Measurements from ENCODE around the gene ARHGAP15. TPM values are rescaled to one million over a fixed set of nuclear protein-coding genes. Genes with fewer than 3 reads are reported as not detected.
A peak's percentile ranks its signal among the peaks of the same experiment; 100 is the strongest.

The ARHGAP15 gene
- total RNA-seq, 8 experiments from 2014 or later = 0.29 to 1.3 (median 0.51) TPM; not detected in 2

DNA sequence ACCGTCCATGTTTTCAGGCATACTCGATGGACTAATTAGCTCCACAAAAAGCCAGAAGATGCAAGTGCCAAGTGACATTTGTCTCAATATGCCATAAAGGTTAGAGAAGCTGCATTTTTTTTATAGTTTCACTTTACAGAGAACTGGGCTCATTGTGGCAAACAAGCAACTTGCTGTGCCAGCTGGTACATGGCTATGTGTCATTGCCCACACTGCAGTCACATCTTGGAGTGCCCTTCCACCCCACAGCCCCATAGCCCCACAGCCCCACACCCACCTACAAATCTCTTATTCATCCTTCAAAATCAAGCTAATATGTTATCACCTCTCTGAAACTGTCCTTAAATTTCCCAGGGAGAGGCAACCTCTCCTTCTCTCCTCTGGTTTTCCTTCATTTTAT is 451.9 kb downstream of the ARHGAP15 start:
- ATAC-seq (replicated peaks in 6 of 8) = no peak
- WGBS, 10 experiments = 30 to 100% (median 84%) methylated on average over 1 to 2 of the region's 2 CpGs; no CpG with 5 or more reads in 4 of the 10 experiments

DNA sequence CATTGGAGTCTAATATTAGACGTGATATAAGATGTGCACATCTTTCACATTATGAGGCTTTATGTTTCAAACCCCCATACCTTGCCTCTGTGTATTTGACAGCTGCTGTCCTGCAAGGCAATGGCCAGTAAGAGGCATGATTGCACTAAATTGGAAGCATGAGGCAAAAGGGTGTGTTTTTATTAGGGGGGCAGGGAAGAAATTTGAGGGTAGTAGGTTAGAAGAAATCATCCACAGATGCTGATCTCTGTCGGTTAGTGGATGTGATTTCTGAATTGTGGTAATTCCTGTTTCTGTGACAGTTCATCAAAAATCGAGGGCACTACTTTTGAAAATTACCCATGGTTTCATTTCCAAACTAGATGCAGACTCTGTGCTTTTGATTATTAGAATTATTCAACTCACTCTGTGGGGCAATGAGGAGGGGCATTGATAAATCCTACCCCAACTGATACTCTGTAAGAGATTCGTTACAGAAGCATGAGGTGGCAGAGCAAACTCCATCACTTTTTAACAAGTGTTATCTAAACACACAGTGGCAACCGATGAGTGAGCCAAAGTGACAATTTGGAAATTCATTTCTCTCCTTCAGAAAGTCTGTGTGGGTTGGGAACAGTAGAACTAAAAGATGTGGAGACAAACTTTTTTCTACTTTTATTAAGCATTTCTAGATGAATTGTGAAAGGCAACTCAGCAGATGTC is 453.0 kb downstream of the ARHGAP15 start:
- no peaks in the 10 kb centered on the region for H3K4me1 ChIP-seq (replicated peaks in 1 of 2)
- peak in 2 of 8 experiments; percentile 61 to 70 for ATAC-seq (replicated peaks in 6 of 8)
- in situ Hi-C loops (cut with MboI; ENCODE audit: low pct_unique_long_range_greater_than_20kb in 2 of 9, low sequenced_read_pairs in 9 of 9, unreplicated experiment in 9 of 9) = loop anchor here in 1 of 9 experiments (25.0 kb wide), 1 partner anchor 230 kb away; no protein-coding TSS in a partner anchor
- no peak overlapping the region for H3K4me3 ChIP-seq
- WGBS, 10 experiments = 12 to 90% (median 75%) methylated on average over 2 to 5 of the region's 5 CpGs; no CpG with 5 or more reads in 2 of the 10 experiments
- H3K27ac ChIP-seq = no peak overlapping the region

More for the DNA sequence above, 451.9 kb downstream of the ARHGAP15 start:
- in situ Hi-C loops (cut with MboI; ENCODE audit: low pct_unique_long_range_greater_than_20kb in 2 of 9, low sequenced_read_pairs in 9 of 9, unreplicated experiment in 9 of 9) = loop anchor here in 1 of 9 experiments (25.0 kb wide), 1 partner anchor 231 kb away; no protein-coding TSS in a partner anchor
- Histone ChIP-seq H3K27ac (no peak overlapping the region), H3K4me3 (no peak overlapping the region), H3K4me1 (replicated peaks in 1 of 2) (no peaks in the 10 kb centered on the region)

DNA sequence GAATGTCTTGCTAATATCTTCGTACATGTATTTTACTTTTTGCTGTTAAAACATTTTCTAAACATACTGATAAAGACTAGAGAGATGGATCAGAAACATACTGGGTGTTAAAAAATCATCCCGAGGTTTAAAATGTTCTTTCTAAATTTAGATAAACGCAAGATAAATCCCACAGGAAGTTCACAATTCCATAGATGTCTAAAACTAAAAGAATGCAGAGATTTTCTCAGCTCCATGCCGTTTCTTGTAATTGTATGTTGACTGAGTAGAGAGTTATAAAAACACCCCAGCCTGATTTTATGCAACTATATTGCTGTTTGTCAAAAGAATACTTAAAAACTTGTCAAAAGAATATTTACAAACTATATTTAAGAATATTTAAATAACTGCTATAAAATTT is 455.7 kb downstream of the ARHGAP15 start:
- Histone ChIP-seq H3K4me3 (no peak overlapping the region), H3K27ac (no peak overlapping the region), H3K4me1 (replicated peaks in 1 of 2) (no peaks in the 10 kb centered on the region)
- no peak for ATAC-seq (replicated peaks in 6 of 8)
- WGBS, 10 experiments = 28 to 100% (median 63%) methylated on average over 1 to 4 of the region's 4 CpGs; no CpG with 5 or more reads in 1 of the 10 experiments
- in situ Hi-C loops (cut with MboI; ENCODE audit: low pct_unique_long_range_greater_than_20kb in 2 of 9, low sequenced_read_pairs in 9 of 9, unreplicated experiment in 9 of 9) = loop anchor here in 1 of 9 experiments (25.0 kb wide), 1 partner anchor 227 kb away; no protein-coding TSS in a partner anchor

DNA sequence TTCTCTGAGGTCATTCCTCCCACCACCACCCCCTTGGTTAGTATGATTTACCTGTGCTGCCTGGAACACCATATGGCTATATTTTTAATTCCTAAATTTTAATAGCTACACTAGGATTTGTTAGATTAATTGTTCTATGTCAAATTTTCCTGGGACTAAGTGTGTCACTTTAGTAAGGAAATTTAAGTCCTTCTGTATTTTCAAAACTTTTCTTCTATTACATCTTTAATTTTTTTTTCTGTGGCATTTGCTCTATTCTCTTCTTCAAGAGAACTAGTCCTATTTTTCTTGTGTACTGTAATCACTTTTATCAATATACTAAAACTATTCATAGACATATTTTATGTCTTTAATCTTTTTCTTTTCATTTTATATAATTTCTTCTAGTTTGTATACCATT is 456.9 kb downstream of the ARHGAP15 start:
- no peak overlapping the region for H3K4me3 ChIP-seq
- H3K4me1 ChIP-seq (replicated peaks in 1 of 2) = no peaks in the 10 kb centered on the region
- in situ Hi-C loops (cut with MboI; ENCODE audit: low pct_unique_long_range_greater_than_20kb in 2 of 9, low sequenced_read_pairs in 9 of 9, unreplicated experiment in 9 of 9) = loop anchor here in 1 of 9 experiments (25.0 kb wide), 1 partner anchor 226 kb away; no protein-coding TSS in a partner anchor
- no peak for ATAC-seq (replicated peaks in 6 of 8)
- H3K27ac ChIP-seq = no peak overlapping the region

DNA sequence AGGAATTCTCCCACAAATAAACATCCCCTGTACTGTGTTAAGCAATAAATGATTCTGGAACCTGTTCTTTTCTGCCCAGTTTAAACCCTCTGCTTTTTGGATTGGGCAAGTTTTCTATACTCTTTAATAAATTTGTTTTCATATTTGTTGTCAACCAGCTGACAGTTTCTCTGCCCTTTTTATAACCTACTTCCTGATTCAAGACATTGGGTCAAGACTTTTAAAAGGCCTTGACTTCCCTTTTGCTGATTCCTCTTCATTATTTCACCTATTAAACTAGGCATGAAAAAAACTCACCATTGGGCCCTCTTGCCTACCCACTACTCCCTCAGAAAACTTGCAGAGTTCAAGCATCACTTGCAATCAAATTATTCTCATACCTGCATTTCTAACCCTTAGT is 459.5 kb downstream of the ARHGAP15 start:
- no peaks in the 10 kb centered on the region for H3K4me1 ChIP-seq (replicated peaks in 1 of 2)
- H3K4me3 ChIP-seq = no peak overlapping the region
- in situ Hi-C loops (cut with MboI; ENCODE audit: low pct_unique_long_range_greater_than_20kb in 2 of 9, low sequenced_read_pairs in 9 of 9, unreplicated experiment in 9 of 9) = loop anchor here in 1 of 9 experiments (25.0 kb wide), 1 partner anchor 224 kb away; no protein-coding TSS in a partner anchor
- ATAC-seq (replicated peaks in 6 of 8) = no peak
- H3K27ac ChIP-seq = no peak overlapping the region

DNA sequence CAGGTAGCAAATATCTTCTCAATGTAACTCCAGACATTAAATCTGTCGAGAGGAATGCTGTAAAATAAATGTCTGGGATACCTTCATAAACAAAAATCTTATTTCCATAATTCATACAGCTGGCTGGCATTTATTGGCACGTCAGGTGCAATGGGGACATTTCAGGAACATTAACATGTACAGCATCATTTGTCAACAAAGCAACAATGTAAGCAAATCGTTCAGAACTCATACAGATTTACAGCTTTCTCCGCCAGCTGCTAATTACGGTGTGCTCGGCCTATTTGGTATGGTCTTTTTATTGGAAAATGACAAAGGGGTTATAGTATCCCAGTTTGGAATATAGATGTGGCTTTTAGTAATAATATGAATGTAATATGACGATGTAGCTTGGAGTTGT is 464.9 kb downstream of the ARHGAP15 start:
- in situ Hi-C loops (cut with MboI; ENCODE audit: low pct_unique_long_range_greater_than_20kb in 2 of 9, low sequenced_read_pairs in 9 of 9, unreplicated experiment in 9 of 9) = loop anchor here in 1 of 9 experiments (25.0 kb wide), 1 partner anchor 218 kb away; no protein-coding TSS in a partner anchor
- Histone ChIP-seq H3K27ac (no peak overlapping the region), H3K4me1 (replicated peaks in 1 of 2) (peaks cover 0 to 8% of the 10 kb centered on the region in 2 donors), H3K4me3 (no peak overlapping the region)
- 49 to 100% (median 63%) methylated on average over 1 to 7 of the region's 7 CpGs for WGBS, 10 experiments
- peak in 3 of 8 experiments; percentile 12 to 80 (median 28) for ATAC-seq (replicated peaks in 6 of 8)

DNA sequence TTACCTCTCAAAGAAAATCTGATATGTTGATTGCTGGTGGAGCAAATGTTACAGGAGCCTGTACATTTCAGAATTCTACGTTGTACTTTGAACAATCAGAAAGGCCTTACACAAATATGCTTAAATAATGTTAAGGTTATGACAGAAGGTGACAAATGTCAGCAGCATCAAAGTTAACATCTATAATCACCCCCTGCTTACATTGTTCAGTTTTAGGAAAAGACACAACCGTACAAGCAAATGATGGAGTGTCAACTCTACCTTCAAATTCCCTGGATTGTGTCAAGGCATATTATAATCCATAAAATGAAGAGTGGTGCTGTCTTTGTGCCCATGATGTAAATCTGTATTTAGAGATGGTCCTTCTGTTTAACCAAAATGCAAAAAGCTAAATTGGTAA is 465.5 kb downstream of the ARHGAP15 start:
- no peak for ATAC-seq (replicated peaks in 6 of 8)

DNA sequence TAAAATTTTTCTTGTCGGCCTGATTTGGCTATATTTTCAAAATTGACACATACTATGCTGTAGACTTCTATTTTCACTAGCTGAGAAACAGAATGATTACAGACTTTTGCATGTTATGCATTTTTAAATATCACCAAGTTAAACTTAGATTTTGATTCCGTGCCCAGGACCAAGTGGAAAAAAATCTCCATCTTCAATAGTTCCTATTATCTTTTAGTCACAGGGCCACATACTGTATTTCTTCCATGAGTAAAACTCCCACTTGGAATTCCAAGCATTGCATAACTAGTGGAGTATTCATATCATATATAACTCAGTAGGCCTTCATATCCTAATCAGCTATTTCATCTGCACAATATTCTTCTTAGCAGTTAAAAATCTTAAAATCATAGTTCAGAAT is 470.9 kb downstream of the ARHGAP15 start:
- in situ Hi-C loops (cut with MboI; ENCODE audit: low pct_unique_long_range_greater_than_20kb in 2 of 9, low sequenced_read_pairs in 9 of 9, unreplicated experiment in 9 of 9) = no loop called here
- 10 to 100% (median 90%) methylated on average over 1 to 2 of the region's 2 CpGs; no CpG with 5 or more reads in 1 of the 10 experiments for WGBS, 10 experiments

More for the DNA sequence above, 465.5 kb downstream of the ARHGAP15 start:
- in situ Hi-C loops (cut with MboI; ENCODE audit: low pct_unique_long_range_greater_than_20kb in 2 of 9, low sequenced_read_pairs in 9 of 9, unreplicated experiment in 9 of 9) = loop anchor here in 1 of 9 experiments (25.0 kb wide), 1 partner anchor 218 kb away; no protein-coding TSS in a partner anchor
- Histone ChIP-seq H3K27ac (no peak overlapping the region), H3K4me1 (replicated peaks in 1 of 2) (peaks cover 0 to 8% of the 10 kb centered on the region in 2 donors), H3K4me3 (no peak overlapping the region)
- 0 to 100% (median 41%) methylated on average over 1 to 2 of the region's 2 CpGs for WGBS, 10 experiments

DNA sequence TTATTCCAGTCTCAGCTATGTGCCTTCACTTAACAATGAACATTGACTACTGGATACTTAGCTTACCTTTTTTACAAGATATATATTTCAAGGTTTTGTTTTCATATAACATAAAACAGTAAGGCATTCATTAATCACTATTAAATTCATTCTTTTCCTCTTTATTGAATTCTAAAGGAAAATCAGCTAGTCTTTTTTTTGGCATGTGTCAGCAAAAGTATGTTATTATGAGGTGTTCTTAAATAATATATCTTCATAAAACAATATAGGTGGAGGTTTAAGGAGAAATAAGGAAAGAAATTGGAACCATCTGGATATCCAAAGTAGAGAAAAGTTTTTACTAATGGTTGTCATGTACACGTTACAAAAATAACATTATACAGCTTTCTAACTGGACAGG is 472.6 kb downstream of the ARHGAP15 start:
- Histone ChIP-seq H3K4me1 (replicated peaks in 1 of 2) (peaks cover 3 to 7% of the 10 kb centered on the region in 2 donors), H3K4me3 (no peak overlapping the region), H3K27ac (no peak overlapping the region)
- WGBS, 10 experiments = 57 to 100% (median 86%) methylated on average over 1 of the region's 1 CpG; no CpG with 5 or more reads in 2 of the 10 experiments
- ATAC-seq (replicated peaks in 6 of 8) = no peak
- in situ Hi-C loops (cut with MboI; ENCODE audit: low pct_unique_long_range_greater_than_20kb in 2 of 9, low sequenced_read_pairs in 9 of 9, unreplicated experiment in 9 of 9) = no loop called here

More for the DNA sequence above, 470.9 kb downstream of the ARHGAP15 start:
- ATAC-seq (replicated peaks in 6 of 8) = no peak
- H3K27ac ChIP-seq = no peak overlapping the region
- H3K4me1 ChIP-seq (replicated peaks in 1 of 2) = peaks cover 3 to 6% of the 10 kb centered on the region in 2 donors
- H3K4me3 ChIP-seq = no peak overlapping the region

DNA sequence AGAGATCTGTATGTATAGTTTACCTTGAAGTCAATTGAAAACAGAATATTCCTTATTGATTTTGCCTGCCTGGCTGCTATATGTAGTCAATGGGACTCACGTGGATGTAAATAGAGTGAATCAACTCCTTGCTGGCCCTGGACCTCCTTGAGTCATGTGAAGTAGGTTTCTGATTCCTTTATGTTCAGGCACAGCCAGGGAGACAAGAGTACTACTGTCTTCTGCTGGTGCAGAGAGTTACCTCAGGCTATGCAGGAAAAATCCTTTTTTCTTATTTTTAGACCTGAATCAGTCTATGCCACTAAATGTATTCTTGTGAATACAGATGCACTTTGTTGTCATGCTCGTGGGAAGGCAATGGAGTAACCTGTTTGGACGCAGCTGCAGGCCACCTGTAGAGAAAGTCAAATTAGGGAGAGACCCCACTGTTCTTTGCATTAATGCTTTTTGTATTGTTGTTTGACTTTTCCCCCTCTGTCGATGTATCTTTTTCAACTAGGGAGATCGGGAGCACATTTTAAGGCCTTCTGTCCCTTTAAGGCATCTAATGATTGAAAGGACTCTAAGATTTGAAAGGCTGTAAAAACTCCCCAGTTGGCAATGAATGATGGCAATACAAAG is 473.9 kb downstream of the ARHGAP15 start:
- H3K27ac ChIP-seq = no peak overlapping the region
- no peak for ATAC-seq (replicated peaks in 6 of 8)
- in situ Hi-C loops (cut with MboI; ENCODE audit: low pct_unique_long_range_greater_than_20kb in 2 of 9, low sequenced_read_pairs in 9 of 9, unreplicated experiment in 9 of 9) = no loop called here

DNA sequence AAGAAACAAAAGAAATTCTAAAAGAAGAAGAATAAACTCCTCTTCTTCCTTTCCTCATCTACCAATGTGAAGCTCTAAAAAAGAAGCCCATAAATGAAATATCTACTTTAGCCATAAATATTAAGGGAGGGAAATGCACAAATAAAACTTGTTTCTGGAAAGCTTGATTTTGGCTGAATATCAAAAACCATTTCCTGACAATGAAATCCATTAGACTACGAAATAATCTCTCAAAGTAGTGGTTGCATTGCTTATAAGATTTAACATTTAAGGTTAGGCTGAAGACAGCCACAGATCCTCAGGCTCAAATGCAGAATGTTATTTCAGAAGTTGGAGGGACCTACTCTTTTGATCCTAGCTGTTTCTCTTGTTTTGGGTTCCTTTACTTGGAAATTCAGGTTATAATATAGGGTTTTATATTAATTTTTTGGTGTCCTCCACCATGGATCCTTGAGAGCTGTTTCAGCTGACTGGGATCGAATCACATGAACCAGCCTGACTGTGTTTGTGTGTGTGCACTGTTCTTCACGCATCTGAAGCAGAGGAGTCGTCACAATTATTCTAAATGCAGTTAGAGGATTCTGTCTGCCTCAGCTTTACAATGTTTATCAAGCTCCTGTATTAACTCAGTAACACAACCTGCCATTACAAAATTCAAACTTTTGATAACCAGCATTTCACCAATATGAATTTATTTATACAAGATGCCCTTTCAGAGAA is 474.8 kb downstream of the ARHGAP15 start:
- H3K4me1 ChIP-seq (replicated peaks in 1 of 2) = peaks cover 20 to 28% of the 10 kb centered on the region in 2 donors
- H3K4me3 ChIP-seq = no peak overlapping the region
- WGBS, 10 experiments = 28 to 100% (median 56%) methylated on average over 1 to 4 of the region's 4 CpGs; no CpG with 5 or more reads in 1 of the 10 experiments
- no peak overlapping the region for H3K27ac ChIP-seq
- no peak for ATAC-seq (replicated peaks in 6 of 8)
- in situ Hi-C loops (cut with MboI; ENCODE audit: low pct_unique_long_range_greater_than_20kb in 2 of 9, low sequenced_read_pairs in 9 of 9, unreplicated experiment in 9 of 9) = no loop called here

More for the DNA sequence above, 473.9 kb downstream of the ARHGAP15 start:
- H3K4me1 ChIP-seq (replicated peaks in 1 of 2) = peaks cover 14 to 19% of the 10 kb centered on the region in 2 donors
- WGBS, 10 experiments = 33 to 77% (median 44%) methylated on average over 1 to 5 of the region's 5 CpGs
- no peak overlapping the region for H3K4me3 ChIP-seq

DNA sequence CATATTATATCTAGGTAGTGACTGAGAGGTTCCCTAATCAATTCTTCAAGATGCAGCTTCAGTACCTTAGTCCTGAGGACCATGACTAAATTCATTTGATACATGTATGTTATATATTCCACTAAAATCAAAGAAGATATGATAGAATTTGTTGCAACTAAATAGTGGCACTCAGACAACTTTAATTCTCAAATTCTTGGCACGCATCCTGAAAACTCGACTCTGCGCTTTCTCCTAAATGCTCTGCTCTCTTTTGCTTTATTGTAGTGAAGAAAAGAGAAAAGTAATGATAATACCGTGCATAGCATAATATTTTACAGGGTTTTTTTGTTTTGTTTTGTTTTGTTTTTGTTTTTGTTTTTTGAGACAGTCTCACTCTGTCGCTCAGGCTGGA is 475.3 kb downstream of the ARHGAP15 start:
- 73 to 94% (median 88%) methylated on average over 1 to 5 of the region's 5 CpGs; no CpG with 5 or more reads in 1 of the 10 experiments for WGBS, 10 experiments
- H3K27ac ChIP-seq = no peak overlapping the region
- in situ Hi-C loops (cut with MboI; ENCODE audit: low pct_unique_long_range_greater_than_20kb in 2 of 9, low sequenced_read_pairs in 9 of 9, unreplicated experiment in 9 of 9) = no loop called here
- no peak overlapping the region for H3K4me3 ChIP-seq
- peaks cover 20 to 31% of the 10 kb centered on the region in 2 donors for H3K4me1 ChIP-seq (replicated peaks in 1 of 2)
- ATAC-seq (replicated peaks in 6 of 8) = no peak

All from motor neuron (in vitro differentiated cells).